ENCODE results near the gene LGALS4. TPM values are rescaled to one million over a fixed set of nuclear protein-coding genes. Genes with fewer than 3 reads are reported as not detected.
"Not testable (repeated sequence)": the region's sequence is repeated elsewhere in the genome, so short reads cannot be mapped to it uniquely, and the experiment has no call there.

Gene LGALS4
- total RNA-seq, 1 experiment from 2014 or later: 0.54 TPM

DNA sequence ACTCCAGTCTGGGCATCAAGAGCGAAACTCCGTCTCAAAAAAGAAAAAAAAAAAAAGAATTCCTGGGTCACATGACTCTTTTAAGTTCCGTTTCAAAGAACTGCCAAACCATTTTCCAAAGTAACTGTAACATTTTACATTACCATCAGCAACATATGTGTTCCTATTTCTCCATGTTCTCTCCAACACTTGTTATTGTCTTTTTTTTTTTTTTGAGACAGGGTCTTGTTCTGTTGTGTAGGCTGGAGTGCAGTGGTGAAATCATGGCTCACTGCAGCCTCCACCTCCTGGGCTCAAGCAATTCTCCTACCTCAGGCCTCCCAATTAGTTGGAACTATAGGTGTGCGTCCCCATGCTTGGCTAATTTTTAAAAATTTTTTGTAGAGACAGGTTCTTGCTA is 17.2 kb downstream of the LGALS4 start:
- DNase-seq (ENCODE audit: low spot score): no peak

DNA sequence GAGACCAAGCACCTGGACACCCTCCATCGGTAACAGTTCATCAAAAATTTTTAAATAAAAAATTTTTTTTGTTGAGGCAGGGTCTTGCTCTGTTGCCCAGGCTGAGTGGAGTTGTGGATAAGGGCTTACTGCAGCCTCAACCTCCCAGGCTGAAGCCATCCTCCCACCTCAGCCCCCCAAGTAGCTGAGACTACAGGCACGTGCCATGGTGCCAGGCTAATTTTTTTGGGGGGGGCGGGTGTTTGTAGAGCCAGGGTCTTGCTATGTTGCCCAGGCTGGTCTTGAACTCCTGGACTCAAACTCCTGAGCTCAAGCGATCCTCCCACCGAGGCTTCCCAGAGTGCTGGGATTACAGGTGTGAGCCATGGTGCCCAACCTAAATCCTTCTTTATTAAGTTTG is 19.1 kb downstream of the LGALS4 start:
- no peak for DNase-seq (ENCODE audit: low spot score)

DNA sequence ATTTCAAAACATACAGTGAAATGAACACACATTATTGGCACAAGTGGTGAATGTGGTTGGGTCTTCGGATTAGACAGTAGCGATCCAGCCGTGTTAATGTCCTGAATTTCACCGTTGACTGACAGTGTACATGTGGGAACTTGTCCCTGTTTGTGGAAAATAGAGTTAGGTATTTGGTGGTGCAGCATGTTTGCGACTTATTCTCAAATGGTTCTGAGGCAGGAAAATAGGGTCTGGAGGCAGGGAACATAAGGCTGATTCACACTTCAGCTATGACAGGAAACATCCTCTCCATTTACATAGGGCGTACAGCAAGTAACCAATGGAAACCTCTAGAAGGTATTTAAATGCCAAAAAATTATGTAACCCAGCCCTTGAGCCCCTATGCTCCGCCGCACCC is 19.6 kb downstream of the LGALS4 start:
- DNase-seq (ENCODE audit: low spot score): no peak

DNA sequence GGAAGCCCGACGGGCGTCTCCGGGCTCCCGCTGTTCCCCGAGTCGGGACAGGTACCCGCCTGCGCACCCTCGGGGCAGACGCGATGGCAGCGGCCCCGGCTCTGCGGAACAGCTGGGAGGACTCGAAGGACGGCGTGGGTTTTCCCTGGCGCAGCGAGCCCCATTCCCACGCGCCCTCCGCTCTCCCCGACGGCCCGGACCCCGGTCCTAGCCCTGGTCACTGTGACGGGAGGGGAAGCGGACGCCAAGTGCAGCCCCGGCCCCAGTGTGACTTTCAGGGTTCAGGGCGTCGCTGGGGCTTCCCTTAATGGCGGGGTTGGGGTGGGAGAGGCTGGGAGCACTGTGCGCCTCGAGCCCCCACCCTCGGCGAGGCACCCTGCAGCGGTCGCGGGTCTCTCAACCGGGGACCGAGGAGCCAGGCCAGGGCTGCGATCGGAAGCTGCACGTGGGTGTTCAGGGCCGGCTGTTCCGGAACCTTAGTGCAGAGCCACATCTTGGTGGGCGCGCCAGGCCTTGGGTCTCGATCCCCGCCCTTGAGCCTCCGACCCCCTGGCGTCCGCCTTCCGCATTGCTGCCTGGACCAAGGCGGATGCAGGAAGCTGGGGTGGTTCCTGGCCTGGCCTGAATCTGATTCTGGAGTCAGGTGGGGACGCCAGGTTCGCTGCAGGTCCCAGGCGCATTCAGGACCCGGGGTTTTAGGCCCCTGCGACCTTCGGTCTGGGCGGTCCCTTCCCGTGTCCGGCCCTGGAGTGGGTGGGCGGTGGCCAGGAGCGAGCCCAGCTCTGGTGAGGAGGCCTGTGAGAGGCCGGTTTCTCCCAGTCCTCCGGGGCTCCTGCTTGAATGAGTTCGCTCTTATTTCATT is 20.3 kb downstream of the LGALS4 start:
- DNase-seq (ENCODE audit: low spot score): no peak

DNA sequence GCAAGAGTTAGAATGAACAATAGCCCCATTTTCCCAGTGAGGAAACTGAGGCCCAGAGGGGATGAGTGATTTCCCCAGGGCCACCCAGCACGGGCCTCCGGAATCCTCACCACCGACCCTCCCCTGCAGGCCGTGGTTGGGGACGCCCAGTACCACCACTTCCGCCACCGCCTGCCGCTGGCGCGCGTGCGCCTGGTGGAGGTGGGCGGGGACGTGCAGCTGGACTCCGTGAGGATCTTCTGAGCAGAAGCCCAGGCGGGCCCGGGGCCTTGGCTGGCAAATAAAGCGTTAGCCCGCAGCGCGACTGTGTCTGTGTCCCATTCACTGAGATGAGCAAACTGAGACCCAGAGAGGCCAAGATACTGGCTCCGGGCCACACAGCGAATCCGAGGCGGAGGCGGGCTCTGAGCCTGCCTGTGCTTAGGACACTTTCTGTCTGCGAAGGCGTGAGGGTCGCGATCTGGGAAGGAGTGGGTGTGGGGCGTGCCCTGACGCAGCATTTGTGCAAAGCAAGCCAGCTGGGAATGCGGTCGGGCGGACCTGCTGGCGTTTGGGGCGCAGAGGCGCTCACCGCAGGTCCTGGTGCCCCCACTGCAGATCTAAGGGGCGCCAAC is 21.2 kb downstream of the LGALS4 start:
- DNase-seq (ENCODE audit: low spot score): not testable (repeated sequence)

DNA sequence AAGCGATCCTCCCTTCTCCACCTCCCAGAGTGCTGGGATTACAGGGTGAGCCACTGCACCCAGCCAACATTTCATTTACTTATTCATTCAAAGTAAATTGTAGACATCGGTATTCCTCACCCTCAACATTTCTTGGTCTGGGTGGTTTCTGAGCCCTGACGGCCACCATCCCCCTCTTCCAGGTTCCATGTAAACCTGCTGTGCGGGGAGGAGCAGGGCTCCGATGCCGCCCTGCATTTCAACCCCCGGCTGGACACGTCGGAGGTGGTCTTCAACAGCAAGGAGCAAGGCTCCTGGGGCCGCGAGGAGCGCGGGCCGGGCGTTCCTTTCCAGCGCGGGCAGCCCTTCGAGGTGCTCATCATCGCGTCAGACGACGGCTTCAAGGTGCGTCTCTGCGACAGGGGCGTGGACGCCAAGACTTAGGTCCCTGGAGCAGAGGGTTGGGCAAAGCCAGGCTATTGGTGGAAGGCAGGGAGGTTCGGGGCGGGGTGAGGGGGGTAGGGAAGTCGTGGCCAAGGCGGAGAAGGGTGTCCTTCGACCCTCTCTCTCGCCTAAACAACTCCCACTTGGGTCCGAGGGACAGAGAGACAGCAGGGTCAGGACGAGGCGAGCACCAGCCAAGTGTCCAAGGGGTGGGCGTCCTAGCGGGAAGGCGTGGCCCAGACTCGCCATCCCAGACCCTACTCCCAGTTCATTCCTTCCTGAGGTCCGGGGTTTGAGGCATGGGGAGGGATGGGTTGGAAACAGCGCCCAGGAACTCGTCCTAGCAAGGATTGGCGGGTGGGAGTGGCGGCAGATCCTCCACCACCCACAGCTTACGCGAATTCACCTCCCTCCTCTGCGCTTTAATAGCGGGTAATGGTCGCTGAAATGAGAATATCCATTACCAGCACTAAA is 22.0 kb downstream of the LGALS4 start:
- DNase-seq (ENCODE audit: low spot score): not testable (repeated sequence)

DNA sequence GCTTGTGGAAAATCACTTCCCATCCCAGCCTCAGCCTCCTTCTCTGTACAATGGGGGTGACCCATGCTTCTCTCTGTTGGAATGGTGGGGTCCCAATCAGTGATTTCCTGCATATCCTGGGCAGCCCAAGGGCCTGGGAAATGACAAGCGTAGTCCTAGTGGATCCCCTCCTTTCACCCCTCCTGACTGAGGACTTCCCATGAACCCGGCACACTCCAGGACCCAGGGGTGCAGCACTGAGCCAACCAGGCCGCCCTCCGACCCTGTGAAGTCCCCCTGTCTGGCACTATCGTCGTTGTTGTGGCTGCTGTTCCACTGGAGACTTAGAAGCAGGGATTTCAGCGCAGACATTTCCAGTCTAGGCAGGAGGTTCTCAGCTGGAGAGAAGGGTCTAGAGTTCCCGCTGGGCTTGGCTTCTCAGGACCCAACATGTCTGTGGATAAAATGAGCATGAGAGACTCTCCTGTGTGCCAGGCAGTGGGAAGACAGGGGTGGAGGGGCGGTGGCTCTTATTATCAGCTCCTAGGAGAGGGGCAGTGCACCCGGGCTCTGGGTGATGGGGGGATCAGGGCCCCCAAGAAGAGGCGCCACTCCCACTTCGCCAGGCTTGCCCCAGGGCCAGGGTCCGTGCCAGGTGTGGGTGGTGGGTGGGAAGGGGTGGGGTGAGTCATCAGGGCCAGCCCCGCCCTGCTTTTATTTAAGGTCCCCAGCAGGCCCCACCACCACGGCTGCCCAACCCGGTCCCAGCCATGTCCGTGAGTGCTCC is 24.1 kb downstream of the LGALS4 start, which contains the start of gene LGALS7B:
LGALS7B (plus strand) TSS at position 723 of the 766 bp plus-strand sequence; CDS start at position 750, 27 bp downstream.
- no peak for DNase-seq (ENCODE audit: low spot score)

DNA sequence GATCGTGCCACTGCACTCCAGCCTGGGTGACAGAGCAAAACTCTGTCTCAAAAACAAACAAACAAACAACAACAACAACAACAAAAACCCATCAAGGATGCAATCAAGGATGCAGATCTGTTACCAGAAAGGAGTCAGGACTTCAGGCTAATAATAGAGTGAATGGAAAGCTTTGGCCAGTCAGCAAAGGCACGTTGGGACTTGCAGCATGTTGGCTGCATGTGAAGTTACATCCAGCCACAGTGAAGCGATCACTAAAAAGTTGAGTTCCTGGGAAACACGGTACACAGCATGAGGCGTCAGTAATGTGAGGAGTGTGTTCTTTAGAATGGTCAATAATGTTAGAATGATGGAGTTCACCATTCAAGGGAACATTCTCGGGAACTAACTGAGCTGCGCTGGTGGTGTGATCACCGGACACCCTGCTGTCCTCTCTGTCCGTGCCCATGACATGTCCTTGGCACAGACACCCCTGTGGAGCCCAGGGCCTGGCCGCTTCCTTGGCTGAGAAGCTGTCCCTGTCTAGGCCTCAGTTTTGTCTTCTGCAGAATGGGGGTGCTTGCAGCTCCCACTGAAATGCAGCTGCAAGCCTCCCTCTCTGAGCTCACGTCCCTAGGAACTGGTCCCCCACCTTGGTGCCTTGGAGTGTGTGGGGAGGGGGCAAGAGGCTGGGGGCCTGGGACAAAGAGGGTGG is 26.0 kb downstream of the LGALS4 start:
- DNase-seq (ENCODE audit: low spot score): no peak

DNA sequence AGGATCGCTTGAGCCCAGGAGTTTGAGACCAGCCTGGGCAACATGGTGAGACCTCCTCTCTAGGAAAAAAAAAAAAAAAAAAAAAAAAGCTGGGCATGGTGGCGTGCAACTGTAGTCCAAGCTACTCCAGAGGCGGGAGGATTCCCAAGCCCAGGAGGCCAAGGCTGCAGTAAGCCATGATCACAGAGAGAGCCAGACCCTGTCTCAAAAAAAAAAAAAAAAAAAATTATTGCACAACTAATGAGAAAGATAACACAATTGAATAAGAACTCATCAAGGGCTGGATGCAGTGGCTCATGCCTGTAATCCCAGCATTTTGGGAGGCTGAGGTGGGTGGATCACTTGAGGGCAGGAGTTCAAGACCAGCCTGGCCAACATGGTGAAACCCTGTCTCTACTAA is 26.7 kb downstream of the LGALS4 start:
- DNase-seq (ENCODE audit: low spot score): not testable (repeated sequence)

DNA sequence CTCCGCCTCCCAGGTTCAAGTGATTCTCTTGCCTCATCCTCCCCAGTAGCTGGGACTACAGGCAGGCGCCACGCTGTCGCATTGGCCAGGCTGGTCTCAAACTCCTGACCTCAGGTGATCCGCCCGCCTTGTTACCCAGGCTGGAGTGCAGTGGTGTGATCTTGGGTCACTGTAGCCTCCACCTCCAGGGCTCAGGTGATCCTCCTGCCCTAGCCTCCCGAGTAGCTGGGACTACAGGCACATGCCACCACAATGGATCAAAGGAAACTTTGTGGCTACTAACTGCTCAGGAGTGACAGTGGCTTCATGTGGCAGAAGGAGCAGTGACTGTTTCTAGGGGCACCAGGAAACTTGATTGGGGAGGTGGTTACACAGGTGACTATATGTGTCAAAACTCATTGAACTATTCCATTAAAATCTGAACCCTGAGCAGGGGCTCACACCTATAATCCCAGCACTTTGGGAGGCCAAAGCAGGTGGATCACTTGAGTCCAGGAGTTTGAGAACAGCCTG is 27.5 kb downstream of the LGALS4 start:
- DNase-seq (ENCODE audit: low spot score): no peak

DNA sequence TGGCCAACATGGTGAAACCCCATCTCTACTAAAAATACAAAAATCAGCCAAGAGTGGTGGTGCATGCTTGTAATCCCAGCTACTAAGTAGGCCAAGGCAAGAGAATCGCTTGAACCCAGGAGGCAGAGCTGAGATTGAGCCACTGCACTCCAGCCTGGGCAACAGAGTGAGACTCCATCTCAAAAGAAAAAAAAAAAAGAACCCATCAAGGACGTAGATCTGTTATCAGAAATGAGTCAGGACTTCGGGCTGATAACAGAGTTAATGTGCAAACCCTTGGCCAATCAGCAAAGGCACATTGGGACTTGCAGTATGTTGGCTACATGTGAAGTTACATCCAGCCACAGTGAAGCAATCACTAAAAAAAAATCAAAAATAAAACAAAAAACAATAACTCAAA is 28.5 kb downstream of the LGALS4 start:
- DNase-seq (ENCODE audit: low spot score): no peak

DNA sequence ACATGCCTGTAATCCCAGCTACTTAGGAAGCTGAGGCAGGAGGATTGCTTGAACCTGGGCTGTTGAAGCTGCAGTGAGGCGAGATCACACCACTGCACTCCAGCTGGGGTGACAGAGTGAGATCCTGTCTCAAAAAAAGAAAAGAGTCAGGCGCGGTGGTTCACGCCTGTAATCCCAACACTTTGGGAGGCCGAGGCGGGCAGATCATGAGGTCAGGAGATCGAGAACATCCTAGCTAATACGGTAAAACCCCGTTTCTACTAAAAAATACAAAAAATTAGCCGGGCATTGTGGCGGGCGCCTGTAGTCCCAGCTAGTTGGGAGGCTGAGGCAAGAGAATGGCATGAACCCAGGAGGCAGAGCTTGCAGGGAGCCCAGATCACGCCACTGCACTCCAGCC is 30.5 kb downstream of the LGALS4 start:
- not testable (repeated sequence) for DNase-seq (ENCODE audit: low spot score)

DNA sequence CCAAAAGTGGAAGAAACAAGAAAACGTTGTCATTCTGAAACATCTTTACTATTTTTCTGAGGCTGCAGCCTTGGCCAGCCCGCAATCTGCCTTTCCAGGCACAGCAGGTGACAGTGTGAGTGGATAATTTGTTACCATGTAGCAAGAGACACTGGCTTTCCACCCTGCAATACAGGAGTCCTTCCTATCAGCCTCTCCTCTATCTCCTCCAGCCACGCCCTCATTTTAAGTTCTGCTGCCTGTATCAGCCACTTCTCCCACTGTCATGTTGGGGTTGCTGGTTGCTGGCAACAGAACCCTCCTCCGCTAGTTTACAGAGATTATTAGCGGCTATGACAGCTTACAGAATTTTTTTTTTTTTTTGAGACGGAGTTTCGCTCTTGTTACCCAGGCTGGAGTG is 31.7 kb downstream of the LGALS4 start:
- no peak for DNase-seq (ENCODE audit: low spot score)

DNA sequence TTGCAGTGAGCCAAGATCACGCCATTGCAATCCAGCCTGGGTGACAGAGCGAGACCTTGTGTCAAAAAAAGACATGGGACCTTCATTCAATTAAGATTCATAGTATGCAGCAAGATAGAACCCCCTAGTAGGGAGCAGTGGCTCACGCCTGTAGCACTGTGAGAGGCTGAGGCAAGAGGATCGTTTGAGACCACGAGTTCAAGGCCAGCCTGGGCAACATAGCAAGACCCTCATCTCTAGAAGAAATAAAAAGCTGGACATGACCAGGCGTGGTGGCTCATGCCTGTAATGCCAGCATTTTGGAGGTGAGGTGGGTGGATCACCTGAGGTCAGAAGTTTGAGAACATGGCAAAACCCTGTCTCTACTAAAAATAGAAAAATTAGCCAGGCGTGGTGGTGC is 32.3 kb downstream of the LGALS4 start:
- DNase-seq (ENCODE audit: low spot score): no peak

DNA sequence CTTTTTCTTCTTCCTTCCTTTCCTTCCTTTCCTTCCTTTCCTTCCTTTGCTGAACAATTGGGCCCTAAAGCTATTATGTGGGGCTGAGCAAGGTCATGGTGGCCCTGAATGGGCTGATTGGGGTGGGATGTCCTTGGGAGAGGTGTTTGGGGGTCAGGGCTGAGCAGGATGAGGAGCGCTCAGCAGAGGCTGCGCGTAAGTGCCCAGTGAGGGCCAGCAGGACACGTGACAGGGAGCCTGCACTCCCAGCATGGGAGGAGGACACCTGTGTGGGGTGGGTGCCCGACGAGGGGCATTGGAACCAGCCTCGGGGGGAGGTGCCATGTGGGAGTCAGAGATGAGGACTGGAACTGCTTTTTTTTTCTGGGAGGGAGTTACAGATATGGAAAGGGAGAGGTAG is 34.0 kb downstream of the LGALS4 start:
- DNase-seq (ENCODE audit: low spot score): no peak

DNA sequence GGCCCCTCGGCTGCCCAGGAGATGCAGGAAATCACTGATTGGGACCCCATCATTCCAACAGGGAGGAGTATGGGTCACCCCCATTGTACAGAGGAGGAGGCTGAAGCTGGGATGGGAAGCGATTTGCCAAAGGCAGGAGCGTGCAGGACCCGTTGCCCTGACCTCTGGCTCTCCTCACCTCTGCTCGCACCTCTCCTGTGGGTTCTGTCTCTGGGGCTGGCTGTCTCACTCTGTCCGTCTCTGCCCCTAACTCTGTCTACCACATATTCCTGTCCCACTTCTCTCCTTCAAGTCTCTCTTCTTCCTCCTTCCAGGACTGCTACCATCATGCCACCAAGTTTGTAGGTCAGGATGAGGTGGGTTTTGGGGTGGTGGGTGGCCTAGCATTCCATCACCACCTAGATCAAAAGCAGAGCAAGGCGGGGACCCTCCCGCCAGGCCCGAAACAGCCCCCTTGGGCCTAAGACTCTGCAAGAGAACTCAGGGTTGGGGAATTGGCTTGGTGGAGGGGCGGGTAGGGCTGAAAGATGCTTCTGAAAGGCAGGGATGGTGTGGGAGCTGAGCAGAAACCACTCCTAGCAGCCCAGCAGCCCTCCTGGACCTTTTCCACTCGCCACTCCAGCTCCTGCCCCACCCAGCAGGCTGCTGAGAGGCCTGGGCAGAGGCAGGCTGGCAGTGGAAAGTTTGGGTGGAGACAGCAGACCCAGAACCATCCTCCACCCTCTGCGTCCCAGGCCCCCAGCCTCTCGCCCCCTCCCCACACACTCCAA is 38.4 kb downstream of the LGALS4 start:
- no peak for DNase-seq (ENCODE audit: low spot score)

DNA sequence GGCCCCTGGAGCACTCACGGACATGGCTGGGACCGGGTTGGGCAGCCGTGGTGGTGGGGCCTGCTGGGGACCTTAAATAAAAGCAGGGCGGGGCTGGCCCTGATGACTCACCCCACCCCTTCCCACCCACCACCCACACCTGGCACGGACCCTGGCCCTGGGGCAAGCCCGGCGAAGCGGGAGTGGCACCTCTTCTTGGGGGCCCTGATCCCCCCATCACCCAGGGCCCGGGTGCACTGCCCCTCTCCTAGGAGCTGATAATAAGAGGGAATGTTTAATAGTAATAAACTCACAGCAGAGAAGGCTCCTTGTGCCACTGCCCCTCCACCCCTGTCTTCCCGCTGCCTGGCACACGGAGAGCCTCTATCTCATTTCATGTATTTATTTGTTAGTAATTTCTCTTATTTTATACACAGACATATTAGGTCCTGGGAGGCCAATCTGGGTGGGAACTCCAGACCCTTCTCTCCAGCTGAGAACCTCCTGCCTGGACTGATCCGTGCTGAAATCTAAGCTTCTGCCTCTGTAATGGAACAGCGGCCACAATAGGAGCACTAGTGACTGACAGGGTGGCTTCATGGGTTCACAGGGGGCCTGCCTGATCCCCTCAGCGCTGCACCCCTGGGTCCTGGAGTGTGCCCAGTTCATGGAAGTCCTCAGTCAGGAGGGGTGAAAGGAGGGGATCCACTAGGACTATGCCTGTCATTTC is 39.1 kb downstream of the LGALS4 start, which contains the start of gene LGALS7:
LGALS7 (minus strand) TSS at position 49 of the 709 bp plus-strand sequence; CDS start at position 24, 25 bp downstream.
- DNase-seq (ENCODE audit: low spot score): no peak

DNA sequence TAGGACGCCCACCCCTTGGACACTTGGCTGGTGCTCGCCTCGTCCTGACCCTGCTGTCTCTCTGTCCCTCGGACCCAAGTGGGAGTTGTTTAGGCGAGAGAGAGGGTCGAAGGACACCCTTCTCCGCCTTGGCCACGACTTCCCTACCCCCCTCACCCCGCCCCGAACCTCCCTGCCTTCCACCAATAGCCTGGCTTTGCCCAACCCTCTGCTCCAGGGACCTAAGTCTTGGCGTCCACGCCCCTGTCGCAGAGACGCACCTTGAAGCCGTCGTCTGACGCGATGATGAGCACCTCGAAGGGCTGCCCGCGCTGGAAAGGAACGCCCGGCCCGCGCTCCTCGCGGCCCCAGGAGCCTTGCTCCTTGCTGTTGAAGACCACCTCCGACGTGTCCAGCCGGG is 41.2 kb downstream of the LGALS4 start:
- DNase-seq (ENCODE audit: low spot score): not testable (repeated sequence)

DNA sequence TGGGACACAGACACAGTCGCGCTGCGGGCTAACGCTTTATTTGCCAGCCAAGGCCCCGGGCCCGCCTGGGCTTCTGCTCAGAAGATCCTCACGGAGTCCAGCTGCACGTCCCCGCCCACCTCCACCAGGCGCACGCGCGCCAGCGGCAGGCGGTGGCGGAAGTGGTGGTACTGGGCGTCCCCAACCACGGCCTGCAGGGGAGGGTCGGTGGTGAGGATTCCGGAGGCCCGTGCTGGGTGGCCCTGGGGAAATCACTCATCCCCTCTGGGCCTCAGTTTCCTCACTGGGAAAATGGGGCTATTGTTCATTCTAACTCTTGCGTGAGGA is 41.8 kb downstream of the LGALS4 start:
- not testable (repeated sequence) for DNase-seq (ENCODE audit: low spot score)

Measured in H4 (cell line).